Glutamatergic neuron (in vitro differentiated cells): ENCODE results near the gene ZNF747. TPM values are rescaled to one million over a fixed set of nuclear protein-coding genes. Genes with fewer than 3 reads are reported as not detected.
A peak's percentile ranks its signal among the peaks of the same experiment; 100 is the strongest.

Experiments used
- DNase-seq: peaks from one replicate; pipeline ENCODE4 v3.0.0; 2022
- H3K27ac Mint-ChIP-seq: one replicate; pipeline ENCODE4 v1.8.0; 2020; ENCODE audit warnings: mild to moderate bottlenecking, mixed read lengths, inconsistent platforms; ENCODE audit not compliant: unreplicated experiment
- H3K27me3 Mint-ChIP-seq: one replicate; pipeline ENCODE4 v1.8.0; 2020; ENCODE audit warnings: mild to moderate bottlenecking, moderate library complexity, mixed read lengths, inconsistent platforms; ENCODE audit not compliant: unreplicated experiment
- H3K36me3 Mint-ChIP-seq: one replicate; pipeline ENCODE4 v1.8.0; 2020; ENCODE audit warnings: mild to moderate bottlenecking, mixed read lengths, inconsistent platforms; ENCODE audit not compliant: unreplicated experiment
- H3K4me1 Mint-ChIP-seq: one replicate; pipeline ENCODE4 v1.8.0; 2020; ENCODE audit warnings: mild to moderate bottlenecking, low read depth, mixed read lengths, inconsistent platforms; ENCODE audit not compliant: unreplicated experiment
- H3K4me3 Mint-ChIP-seq: one replicate; pipeline ENCODE4 v1.8.0; 2020; ENCODE audit warnings: mild to moderate bottlenecking, mixed read lengths, inconsistent platforms; ENCODE audit not compliant: unreplicated experiment
- H3K9me3 Mint-ChIP-seq: one replicate; pipeline ENCODE4 v1.8.0; 2020; ENCODE audit warnings: mild to moderate bottlenecking, moderate library complexity, mixed read lengths, inconsistent platforms; ENCODE audit not compliant: unreplicated experiment
- CTCF ChIP-seq: fragments of 200-600 bp; sonication (generic); IDR thresholded peaks from one replicate; pipeline ENCODE4 v1.5.0; 2021; ENCODE audit not compliant: partially characterized antibody, unreplicated experiment
- total RNA-seq: library from RNA; stranded (reverse); fragmentation: NEBNext Ultra II Directional; extraction: Animal tissue kit (Norgen Biotek cat#: 25700); gene quantifications from one replicate; pipeline ENCODE4 v1.2.1, GENCODE V29; 2021; ENCODE audit not compliant: unreplicated experiment

The ZNF747 gene
- total RNA-seq, 1 donor from 2014 or later = 15.1 TPM

- H3K9me3 Mint-ChIP-seq = peaks cover 10% of the 10 kb centered on the region
- peak within 1 kb of the TSS; percentile 96 for H3K4me3 Mint-ChIP-seq
- peak; percentile 88 for DNase-seq
- H3K27me3 Mint-ChIP-seq = peaks cover 4% of the 10 kb centered on the region
- H3K27ac Mint-ChIP-seq = peak within 1 kb of the TSS; percentile 96
- TF ChIP-seq CTCF = no peak
- H3K36me3 Mint-ChIP-seq = no peaks in the 10 kb centered on the region
- H3K4me1 Mint-ChIP-seq = peaks cover 12% of the 10 kb centered on the region
Measured at GRCh38 chr16:30571445-30572322, 37.0 kb upstream of the ZNF747 start, which contains the start of gene ZNF688. ZNF688 (minus strand) TSS chr16:30571714; CDS start chr16:30571629, 85 bp downstream.

- peaks cover 15% of the 10 kb centered on the region for H3K9me3 Mint-ChIP-seq
- no peak for TF ChIP-seq CTCF
- H3K4me3 Mint-ChIP-seq = peak overlapping the region; percentile 89
- peak overlapping the region; percentile 96 for H3K27ac Mint-ChIP-seq
- H3K36me3 Mint-ChIP-seq = no peaks in the 10 kb centered on the region
- peaks cover 6% of the 10 kb centered on the region for H3K27me3 Mint-ChIP-seq
- peaks cover 21% of the 10 kb centered on the region for H3K4me1 Mint-ChIP-seq
- DNase-seq = peak; percentile 44
Measured at GRCh38 chr16:30570636-30571444, 36.2 kb upstream of the ZNF747 start.

- no peak for TF ChIP-seq CTCF
- Mint-ChIP-seq H3K9me3 (peaks cover 21% of the 10 kb centered on the region), H3K4me1 (peaks cover 27% of the 10 kb centered on the region), H3K27me3 (peaks cover 12% of the 10 kb centered on the region), H3K36me3 (no peaks in the 10 kb centered on the region), H3K4me3 (peak overlapping the region; percentile 89), H3K27ac (peak overlapping the region; percentile 67)
- DNase-seq = no peak
Measured at GRCh38 chr16:30569746-30570635, 35.3 kb upstream of the ZNF747 start.

- H3K27me3 Mint-ChIP-seq = peaks cover 12% of the 10 kb centered on the region
- H3K4me3 Mint-ChIP-seq = no peak overlapping the region
- H3K9me3 Mint-ChIP-seq = peaks cover 21% of the 10 kb centered on the region
- no peak for TF ChIP-seq CTCF
- H3K4me1 Mint-ChIP-seq = peaks cover 29% of the 10 kb centered on the region
- DNase-seq = no peak
- no peaks in the 10 kb centered on the region for H3K36me3 Mint-ChIP-seq
- no peak overlapping the region for H3K27ac Mint-ChIP-seq
Measured at GRCh38 chr16:30569281-30569680, 34.6 kb upstream of the ZNF747 start.
